Lower lobe of right lung (tissue), 2 donors: ENCODE measurements around the gene NOTCH4. TPM values are rescaled to one million over a fixed set of nuclear protein-coding genes. Genes with fewer than 3 reads are reported as not detected.

Experiments used
- ATAC-seq, 2 donors: fragments of 200-7000 bp; cut with Tn5 transposase; one replicate each; pipeline ENCODE4 v1.9.1; 2020 to 2022; ENCODE audit warnings: mild to moderate bottlenecking in 2 of 2, moderate library complexity in 2 of 2
- DNase-seq: peaks from one replicate; pipeline ENCODE4 v3.0.0-alpha.2; 2020
- H3K27ac ChIP-seq: fragments of 200-600 bp; one replicate; pipeline ENCODE4 v1.8.0; 2022
- H3K27me3 ChIP-seq: fragments of 200-600 bp; one replicate; pipeline ENCODE4 v1.8.0; 2022; ENCODE audit warnings: low read depth
- H3K36me3 ChIP-seq: fragments of 200-600 bp; one replicate; pipeline ENCODE4 v1.8.0; 2022; ENCODE audit warnings: mild to moderate bottlenecking
- H3K4me1 ChIP-seq: fragments of 200-600 bp; one replicate; pipeline ENCODE4 v1.8.0; 2022
- H3K4me3 ChIP-seq: fragments of 200-600 bp; one replicate; pipeline ENCODE4 v1.8.0; 2022; ENCODE audit warnings: mild to moderate bottlenecking
- H3K9me3 ChIP-seq: fragments of 200-600 bp; one replicate; pipeline ENCODE4 v1.8.0; 2022
- intact Hi-C: fragments of 100-400 bp; cut with DNase I; formaldehyde crosslinking; loops from one replicate; pipeline ENCODE4 v1.11.0; 2022
- total RNA-seq: library from RNA; stranded (reverse); fragmentation: NEBNext Ultra II Directional; extraction: Animal tissue kit (Norgen Biotek cat#: 25700); gene quantifications from one replicate; pipeline ENCODE4 v1.2.1, GENCODE V29; 2021
- TF ChIP-seq, protein P1 (sequence below): fragments of 200-600 bp; IDR thresholded peaks from one replicate; pipeline ENCODE4 v1.8.0; 2022; ENCODE audit warnings: antibody characterized with exemption, mild to moderate bottlenecking
- donor health status: DM: no; HTN: yes; CAD: no; lungs with severe emphysema.

Gene NOTCH4
- total RNA-seq, 1 donor from 2014 or later: 63.6 TPM

DNA sequence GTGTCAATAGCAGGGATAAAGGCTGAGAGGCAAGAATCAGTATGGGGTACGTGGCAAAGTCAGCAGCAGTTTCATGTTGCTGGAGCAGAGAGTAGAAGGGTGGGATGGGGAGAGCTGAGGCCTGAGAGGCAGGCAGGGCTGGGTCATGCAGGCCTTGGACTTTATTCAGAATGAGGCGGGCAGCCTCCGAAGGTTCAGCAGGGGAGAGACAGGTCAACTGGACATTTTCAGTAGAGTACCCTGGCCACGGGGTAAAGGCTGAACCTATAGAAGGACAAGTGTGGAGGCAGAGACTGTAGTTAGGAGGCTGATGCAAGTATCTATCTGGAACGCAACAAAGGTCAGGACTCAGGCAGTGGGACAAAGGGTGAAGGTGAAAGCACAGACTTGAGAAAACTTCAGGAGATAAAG is 13.7 kb downstream of the NOTCH4 start:
- Histone ChIP-seq H3K27ac (no peak overlapping the region), H3K27me3 (no peaks in the 10 kb centered on the region), H3K4me1 (no peaks in the 10 kb centered on the region), H3K9me3 (no peaks in the 10 kb centered on the region), H3K4me3 (no peak overlapping the region), H3K36me3 (peaks cover 12% of the 10 kb centered on the region)
- no peak for ATAC-seq
- no peak for DNase-seq
- intact Hi-C loops: no loop called here
- TF ChIP-seq, protein P1, sequence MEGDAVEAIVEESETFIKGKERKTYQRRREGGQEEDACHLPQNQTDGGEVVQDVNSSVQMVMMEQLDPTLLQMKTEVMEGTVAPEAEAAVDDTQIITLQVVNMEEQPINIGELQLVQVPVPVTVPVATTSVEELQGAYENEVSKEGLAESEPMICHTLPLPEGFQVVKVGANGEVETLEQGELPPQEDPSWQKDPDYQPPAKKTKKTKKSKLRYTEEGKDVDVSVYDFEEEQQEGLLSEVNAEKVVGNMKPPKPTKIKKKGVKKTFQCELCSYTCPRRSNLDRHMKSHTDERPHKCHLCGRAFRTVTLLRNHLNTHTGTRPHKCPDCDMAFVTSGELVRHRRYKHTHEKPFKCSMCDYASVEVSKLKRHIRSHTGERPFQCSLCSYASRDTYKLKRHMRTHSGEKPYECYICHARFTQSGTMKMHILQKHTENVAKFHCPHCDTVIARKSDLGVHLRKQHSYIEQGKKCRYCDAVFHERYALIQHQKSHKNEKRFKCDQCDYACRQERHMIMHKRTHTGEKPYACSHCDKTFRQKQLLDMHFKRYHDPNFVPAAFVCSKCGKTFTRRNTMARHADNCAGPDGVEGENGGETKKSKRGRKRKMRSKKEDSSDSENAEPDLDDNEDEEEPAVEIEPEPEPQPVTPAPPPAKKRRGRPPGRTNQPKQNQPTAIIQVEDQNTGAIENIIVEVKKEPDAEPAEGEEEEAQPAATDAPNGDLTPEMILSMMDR: no peak

GRCh38 chr6:32208996-32209395 is 14.9 kb downstream of the NOTCH4 start:
- ATAC-seq (no peak), DNase-seq (no peak)
- no peaks in the 10 kb centered on the region for H3K4me1 ChIP-seq
- H3K4me3 ChIP-seq: no peak overlapping the region
- H3K27me3 ChIP-seq: no peaks in the 10 kb centered on the region
- TF ChIP-seq, protein P1: no peak
- no peaks in the 10 kb centered on the region for H3K9me3 ChIP-seq
- peaks cover 19% of the 10 kb centered on the region for H3K36me3 ChIP-seq
- H3K27ac ChIP-seq: no peak overlapping the region
- intact Hi-C loops: no loop called here

DNA sequence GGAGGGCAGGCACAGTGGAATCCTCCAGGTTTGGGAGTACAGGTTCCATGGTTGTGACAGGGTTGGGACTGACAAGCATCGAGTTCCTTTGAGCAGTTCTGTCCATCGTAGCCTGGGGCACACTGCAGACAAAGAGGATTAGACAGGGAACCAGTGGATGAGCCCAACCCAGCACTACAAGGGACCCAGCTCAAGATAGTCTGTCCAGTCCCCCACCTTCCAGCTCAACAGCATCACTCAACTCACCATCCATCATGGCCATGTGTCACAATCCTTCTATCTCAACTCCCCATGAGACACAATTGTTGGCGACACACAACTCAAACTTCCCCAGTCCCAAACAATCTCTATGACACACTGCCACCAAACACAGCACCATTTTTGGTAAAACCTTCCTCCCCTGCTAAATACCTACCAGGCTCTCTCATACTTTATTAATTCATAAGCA is 19.6 kb downstream of the NOTCH4 start:
- TF ChIP-seq, protein P1: no peak
- Histone ChIP-seq H3K4me3 (no peak overlapping the region), H3K27me3 (peaks cover 4% of the 10 kb centered on the region), H3K27ac (no peak overlapping the region), H3K4me1 (no peaks in the 10 kb centered on the region), H3K36me3 (peaks cover 23% of the 10 kb centered on the region), H3K9me3 (no peaks in the 10 kb centered on the region)
- DNase-seq: no peak
- ATAC-seq: no peak
- intact Hi-C loops: no loop called here

GRCh38 chr6:32203426-32204267 is 20.2 kb downstream of the NOTCH4 start:
- no peaks in the 10 kb centered on the region for H3K9me3 ChIP-seq
- no peaks in the 10 kb centered on the region for H3K4me1 ChIP-seq
- no peak overlapping the region for H3K27ac ChIP-seq
- no peak overlapping the region for H3K4me3 ChIP-seq
- intact Hi-C loops: no loop called here
- H3K36me3 ChIP-seq: peaks cover 22% of the 10 kb centered on the region
- ATAC-seq: no peak
- DNase-seq: no peak
- H3K27me3 ChIP-seq: peaks cover 4% of the 10 kb centered on the region
- TF ChIP-seq, protein P1: no peak

- ATAC-seq (no peak), DNase-seq (no peak)
- peaks cover 4% of the 10 kb centered on the region for H3K27me3 ChIP-seq
- H3K4me1 ChIP-seq: peaks cover 5% of the 10 kb centered on the region
- peaks cover 18% of the 10 kb centered on the region for H3K36me3 ChIP-seq
- intact Hi-C loops: no loop called here
- H3K9me3 ChIP-seq: no peaks in the 10 kb centered on the region
- H3K27ac ChIP-seq: no peak overlapping the region
- H3K4me3 ChIP-seq: no peak overlapping the region
- TF ChIP-seq, protein P1: no peak
Observed at GRCh38 chr6:32202186-32202585, 21.7 kb downstream of the NOTCH4 start.
